ENCODE results near the gene SHISA9. TPM values are rescaled to one million over a fixed set of nuclear protein-coding genes. Genes with fewer than 3 reads are reported as not detected.

Gene SHISA9
- total RNA-seq, 2 donors from 2014 or later = 1.8 to 4.6 TPM

DNA sequence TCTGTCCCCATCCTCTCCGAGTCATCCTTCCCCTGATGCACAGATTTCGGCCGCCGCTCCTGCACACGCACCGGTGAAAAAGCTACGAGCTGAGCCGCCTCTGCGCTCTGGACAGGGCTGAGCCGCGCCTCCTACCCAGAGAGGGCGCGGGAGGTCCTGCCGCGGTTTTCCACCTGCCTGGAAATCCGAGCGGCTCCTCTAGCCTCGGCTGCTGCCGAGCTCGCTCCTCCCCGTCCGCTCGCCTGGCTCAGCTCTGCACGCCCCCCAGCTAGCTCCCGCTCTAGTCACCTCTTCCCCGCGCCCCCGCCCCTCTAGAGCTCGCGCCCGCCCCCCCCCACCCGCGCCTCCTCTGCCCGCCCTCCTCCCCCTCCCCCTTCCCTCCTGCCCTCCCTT, 198 bp upstream of the SHISA9 start:
- Histone ChIP-seq H3K27me3 (peaks cover 0 to 14% of the 10 kb centered on the region in 2 donors), H3K4me1 (peaks cover 29% of the 10 kb centered on the region), H3K27ac (no peak overlapping the region), H3K9me3 (no peaks in the 10 kb centered on the region), H3K36me3 (replicated peaks in 1 of 2; ENCODE audit: insufficient read depth in 1 of 2, low read depth in 2 of 2) (no peaks in the 10 kb centered on the region), H3K4me3 (no peak overlapping the region)
- DNase-seq = peak in 2 of 4 donors; percentile 15 to 18
- intact Hi-C loops (cut with DNase I) = no loop called here
- 2 to 7% methylated on average over 3 to 32 of the region's 34 CpGs for WGBS, 2 donors
- TF ChIP-seq, protein P1, sequence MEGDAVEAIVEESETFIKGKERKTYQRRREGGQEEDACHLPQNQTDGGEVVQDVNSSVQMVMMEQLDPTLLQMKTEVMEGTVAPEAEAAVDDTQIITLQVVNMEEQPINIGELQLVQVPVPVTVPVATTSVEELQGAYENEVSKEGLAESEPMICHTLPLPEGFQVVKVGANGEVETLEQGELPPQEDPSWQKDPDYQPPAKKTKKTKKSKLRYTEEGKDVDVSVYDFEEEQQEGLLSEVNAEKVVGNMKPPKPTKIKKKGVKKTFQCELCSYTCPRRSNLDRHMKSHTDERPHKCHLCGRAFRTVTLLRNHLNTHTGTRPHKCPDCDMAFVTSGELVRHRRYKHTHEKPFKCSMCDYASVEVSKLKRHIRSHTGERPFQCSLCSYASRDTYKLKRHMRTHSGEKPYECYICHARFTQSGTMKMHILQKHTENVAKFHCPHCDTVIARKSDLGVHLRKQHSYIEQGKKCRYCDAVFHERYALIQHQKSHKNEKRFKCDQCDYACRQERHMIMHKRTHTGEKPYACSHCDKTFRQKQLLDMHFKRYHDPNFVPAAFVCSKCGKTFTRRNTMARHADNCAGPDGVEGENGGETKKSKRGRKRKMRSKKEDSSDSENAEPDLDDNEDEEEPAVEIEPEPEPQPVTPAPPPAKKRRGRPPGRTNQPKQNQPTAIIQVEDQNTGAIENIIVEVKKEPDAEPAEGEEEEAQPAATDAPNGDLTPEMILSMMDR (IDR thresholded peaks at IDR 0.05) = no peak
- no peak for TF ChIP-seq POLR2A (IDR thresholded peaks at IDR 0.05)
- ATAC-seq = no peak

DNA sequence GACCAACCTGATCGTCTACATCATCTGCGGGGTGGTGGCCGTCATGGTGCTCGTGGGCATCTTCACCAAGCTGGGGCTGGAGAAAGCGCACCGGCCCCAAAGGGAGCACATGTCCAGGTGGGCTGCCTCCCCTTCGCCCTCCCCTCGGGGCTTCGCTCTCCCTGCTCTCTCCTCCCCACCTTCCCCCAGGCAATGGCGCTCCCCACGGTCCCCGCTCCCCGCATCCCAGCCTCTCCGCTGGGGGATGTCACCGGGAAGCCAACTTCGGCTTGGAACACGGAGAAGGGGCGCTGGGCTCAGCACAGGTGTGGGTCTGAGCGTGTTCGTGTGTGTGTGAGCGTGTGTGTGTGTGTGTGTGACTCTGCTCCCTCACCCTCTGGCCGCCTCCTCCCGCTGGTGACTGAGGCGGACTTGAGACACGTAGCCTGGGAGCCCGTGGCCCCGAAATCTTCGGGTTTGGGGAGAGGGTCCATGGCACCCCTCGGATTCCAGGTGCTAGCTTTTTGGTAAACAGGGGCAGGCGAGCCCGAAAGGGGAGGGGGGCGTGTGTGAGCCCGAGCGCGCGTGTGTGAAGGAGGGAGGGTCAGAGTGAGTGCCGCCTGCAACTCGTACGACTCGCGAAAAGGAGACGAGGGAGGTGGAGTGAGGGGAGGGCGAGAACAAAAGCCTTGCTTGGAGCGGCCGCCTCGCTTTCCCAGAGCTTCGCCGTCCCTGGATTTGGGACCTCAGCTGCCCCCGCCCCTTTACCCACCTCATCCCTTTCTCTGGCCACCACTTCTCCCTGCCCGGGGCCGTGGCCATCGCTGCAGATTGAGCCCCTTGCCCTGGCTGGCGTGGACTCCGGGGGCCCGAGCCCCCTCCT, 1.3 kb downstream of the SHISA9 start:
- intact Hi-C loops (cut with DNase I) = no loop called here
- H3K27ac ChIP-seq = no peak overlapping the region
- TF ChIP-seq, protein P1 (IDR thresholded peaks at IDR 0.05) = no peak
- no peak for TF ChIP-seq POLR2A (IDR thresholded peaks at IDR 0.05)
- no peak overlapping the region for H3K4me3 ChIP-seq
- H3K27me3 ChIP-seq = peaks cover 0 to 14% of the 10 kb centered on the region in 2 donors
- no peaks in the 10 kb centered on the region for H3K9me3 ChIP-seq
- WGBS, 2 donors = 1% methylated on average over 22 to 54 of the region's 55 CpGs
- ATAC-seq (no peak), DNase-seq (no peak)
- no peaks in the 10 kb centered on the region for H3K36me3 ChIP-seq (replicated peaks in 1 of 2; ENCODE audit: insufficient read depth in 1 of 2, low read depth in 2 of 2)
- H3K4me1 ChIP-seq = peaks cover 29% of the 10 kb centered on the region

DNA sequence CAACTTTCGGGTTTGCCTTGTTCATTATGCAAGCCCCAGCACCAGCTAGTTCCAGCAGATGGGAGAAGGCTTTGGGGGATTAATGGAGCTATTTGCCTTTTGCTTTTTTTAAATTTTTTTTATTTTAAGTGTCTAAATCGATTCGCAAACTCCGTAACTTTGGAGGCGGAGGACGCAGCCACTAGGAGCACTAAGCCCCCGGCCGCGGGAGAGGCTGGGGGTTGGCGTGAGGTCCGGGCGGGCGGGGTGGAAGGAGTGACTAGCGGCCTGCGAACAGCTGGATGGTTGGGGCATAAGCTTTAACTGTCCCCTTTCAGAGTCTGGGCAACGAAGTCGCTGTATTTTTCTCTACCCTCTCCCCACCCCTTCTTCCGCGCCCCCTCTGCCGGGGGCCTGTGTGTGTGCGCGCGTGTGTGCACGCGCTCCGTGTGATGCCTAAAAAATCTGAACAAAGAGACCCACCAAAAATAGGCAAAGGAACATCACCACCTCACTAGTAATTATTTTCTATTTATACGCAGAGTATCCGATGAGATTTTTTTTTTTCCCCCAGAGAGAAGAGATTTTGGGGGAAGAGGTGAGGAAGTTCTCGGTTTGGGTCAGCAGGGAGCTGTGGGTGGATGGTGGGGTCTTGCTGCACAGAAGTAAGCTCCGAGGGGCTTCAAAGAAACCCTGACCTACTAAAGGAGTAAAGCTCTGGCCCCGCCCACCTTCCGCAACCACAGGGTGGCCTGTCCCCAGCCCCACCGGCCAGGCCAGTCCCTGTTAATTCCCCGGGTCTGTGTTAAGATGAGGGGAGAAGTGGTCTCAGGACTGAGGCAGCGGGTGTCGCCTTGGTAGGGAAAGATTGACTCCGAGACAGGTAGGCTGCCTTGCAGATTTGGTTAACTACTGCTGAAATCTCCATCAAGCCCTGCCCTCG, 2.3 kb downstream of the SHISA9 start:
- TF ChIP-seq, protein P1 (IDR thresholded peaks at IDR 0.05) = no peak
- TF ChIP-seq POLR2A (IDR thresholded peaks at IDR 0.05) = no peak
- H3K4me1 ChIP-seq = peaks cover 29% of the 10 kb centered on the region
- H3K9me3 ChIP-seq = no peaks in the 10 kb centered on the region
- no peak overlapping the region for H3K27ac ChIP-seq
- WGBS, 2 donors = 3 to 6% methylated on average over 31 to 38 of the region's 38 CpGs
- no peak for DNase-seq
- ATAC-seq = no peak
- H3K27me3 ChIP-seq = peaks cover 0 to 14% of the 10 kb centered on the region in 2 donors
- H3K4me3 ChIP-seq = no peak overlapping the region
- intact Hi-C loops (cut with DNase I) = no loop called here
- no peaks in the 10 kb centered on the region for H3K36me3 ChIP-seq (replicated peaks in 1 of 2; ENCODE audit: insufficient read depth in 1 of 2, low read depth in 2 of 2)

DNA sequence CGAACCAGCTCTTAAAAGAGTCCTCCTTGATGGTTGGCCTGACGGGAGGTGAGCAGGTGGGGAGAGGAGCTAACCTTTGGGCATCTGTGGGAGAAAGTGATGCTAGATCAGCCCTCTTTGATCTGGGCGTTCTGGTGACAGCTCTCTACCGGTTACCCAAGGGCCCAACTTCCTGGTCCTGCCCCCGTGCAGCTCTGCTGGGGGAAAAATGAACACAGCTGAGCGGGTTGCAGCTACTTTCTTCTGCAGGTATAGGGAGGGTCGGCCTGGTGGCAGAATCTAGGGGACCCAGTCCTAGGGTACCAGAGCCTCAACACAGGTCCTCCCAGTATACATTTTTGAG, 2.9 kb downstream of the SHISA9 start:
- Histone ChIP-seq H3K27ac (no peak overlapping the region), H3K9me3 (no peaks in the 10 kb centered on the region), H3K27me3 (peaks cover 0 to 14% of the 10 kb centered on the region in 2 donors), H3K36me3 (replicated peaks in 1 of 2; ENCODE audit: insufficient read depth in 1 of 2, low read depth in 2 of 2) (no peaks in the 10 kb centered on the region), H3K4me1 (peaks cover 27% of the 10 kb centered on the region), H3K4me3 (no peak overlapping the region)
- ATAC-seq (no peak), DNase-seq (no peak)
- 26 to 28% methylated on average over 4 to 7 of the region's 7 CpGs for WGBS, 2 donors
- intact Hi-C loops (cut with DNase I) = no loop called here
- no peak for TF ChIP-seq POLR2A (IDR thresholded peaks at IDR 0.05)
- TF ChIP-seq, protein P1 (IDR thresholded peaks at IDR 0.05) = no peak
